NCI-H748 (cell line): ENCODE results near the gene RBM47.
"Not testable (repeated sequence)": the region's sequence is repeated elsewhere in the genome, so short reads cannot be mapped to it uniquely, and the experiment has no call there.

Experiments
- DNase-seq: peaks from one replicate; lab custom pipeline; 2025; ENCODE audit not compliant: unreplicated experiment; lab: John Stamatoyannopoulos, UW

RBM47 gene

DNA sequence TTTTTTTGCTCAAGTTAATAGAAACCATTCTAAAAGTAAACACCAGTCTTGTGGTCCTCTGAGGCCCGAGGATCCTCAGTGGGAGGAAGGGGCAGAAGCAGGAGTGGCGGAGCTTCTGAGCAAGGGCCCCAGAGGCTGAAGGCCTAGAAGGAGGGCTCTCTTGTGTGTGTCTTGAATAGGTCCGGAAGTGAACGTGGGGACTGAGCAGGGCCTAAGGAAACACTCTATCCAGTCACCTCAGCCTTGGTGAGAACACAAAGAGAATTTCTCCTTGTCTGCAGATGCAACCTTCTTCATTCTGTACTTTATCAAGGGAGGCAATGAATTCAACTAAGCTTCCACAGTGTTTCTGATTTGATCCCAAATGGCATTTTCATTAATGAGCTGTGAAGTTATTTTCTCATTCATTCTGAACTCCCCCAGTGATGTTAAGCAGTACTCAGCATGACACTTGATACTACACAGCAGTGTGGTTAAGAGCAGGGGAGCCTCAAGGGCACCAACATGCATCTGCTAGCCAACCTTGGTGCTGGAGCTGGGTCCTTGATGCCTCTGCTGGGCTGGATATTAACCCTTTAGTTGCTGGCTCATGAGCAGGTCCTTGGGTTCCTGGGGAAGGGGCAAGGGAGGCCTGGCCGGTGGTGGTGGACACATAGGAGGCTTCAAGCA, 64.7 kb downstream of the RBM47 start:
- no peak for DNase-seq

DNA sequence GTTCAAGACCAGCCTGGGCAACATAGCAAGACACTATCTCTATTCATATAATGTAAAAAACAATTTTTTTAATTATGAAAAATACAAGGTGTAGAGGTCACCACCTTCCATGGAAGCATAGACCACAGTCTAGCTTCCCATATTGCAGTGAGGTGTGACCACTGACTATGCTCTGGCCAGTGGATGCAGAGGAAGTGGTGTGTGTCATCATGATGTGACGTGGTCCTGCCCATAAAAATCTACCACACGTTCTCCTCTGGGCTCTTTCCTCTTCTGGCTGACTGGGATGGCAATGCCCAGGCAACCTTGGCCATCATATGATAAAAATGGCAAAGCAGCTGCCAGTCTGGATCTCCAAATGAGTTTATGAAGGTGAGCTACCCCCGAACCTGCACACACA, 65.7 kb downstream of the RBM47 start:
- no peak for DNase-seq

DNA sequence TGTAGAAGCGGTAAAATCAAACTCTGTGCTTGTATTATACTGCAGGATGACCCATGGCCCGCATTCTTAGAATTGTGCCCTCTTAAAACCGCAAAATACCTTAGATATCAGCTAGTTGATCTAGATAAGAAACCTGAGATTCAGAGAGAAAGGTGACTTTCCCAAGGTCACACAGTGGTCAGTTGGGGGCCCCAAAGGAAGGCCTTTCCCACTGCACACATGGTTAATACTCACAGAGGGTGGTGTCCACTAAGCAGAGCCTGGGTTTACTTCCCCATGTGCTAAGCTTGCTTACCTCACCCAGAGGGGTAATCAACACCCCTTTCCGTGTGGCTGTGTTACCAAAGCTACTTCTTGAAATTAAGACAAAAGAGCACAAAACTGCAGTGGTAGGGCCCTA, 66.3 kb downstream of the RBM47 start:
- DNase-seq = no peak

- DNase-seq = no peak
Measured at GRCh38 chr4:40562681-40563080, 67.0 kb downstream of the RBM47 start.

GRCh38 chr4:40562208-40562607, 67.5 kb downstream of the RBM47 start:
- no peak for DNase-seq

DNA sequence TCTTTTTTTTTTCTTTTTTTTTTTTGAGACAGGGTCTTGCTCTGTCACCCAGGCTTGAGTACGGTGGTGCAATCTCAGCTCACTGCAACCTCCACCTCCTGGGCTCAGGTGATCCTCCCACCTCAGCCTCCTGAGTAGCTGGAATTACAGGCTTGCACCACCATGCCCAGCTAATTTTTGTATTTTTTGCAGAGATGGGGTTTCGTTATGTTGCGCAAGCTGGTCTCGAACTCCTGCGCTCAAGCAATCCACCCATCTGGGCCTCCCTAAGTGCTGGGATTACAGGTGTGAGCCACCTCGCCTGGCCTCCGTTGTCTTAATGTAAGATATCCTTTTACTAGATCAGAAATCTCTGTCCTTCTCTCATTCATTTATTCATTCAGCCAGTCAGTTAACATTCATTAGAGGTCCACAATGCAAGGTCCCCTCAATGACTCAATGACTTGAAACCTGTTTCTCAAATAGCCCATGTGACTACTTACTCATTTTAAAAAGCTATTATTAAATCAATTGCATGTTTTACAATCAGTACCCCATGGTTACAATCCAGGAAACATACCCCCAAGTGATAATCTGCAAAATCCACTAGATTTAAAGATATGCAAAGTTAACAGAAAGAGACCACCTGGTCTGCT, 68.0 kb downstream of the RBM47 start:
- not testable (repeated sequence) for DNase-seq

DNA sequence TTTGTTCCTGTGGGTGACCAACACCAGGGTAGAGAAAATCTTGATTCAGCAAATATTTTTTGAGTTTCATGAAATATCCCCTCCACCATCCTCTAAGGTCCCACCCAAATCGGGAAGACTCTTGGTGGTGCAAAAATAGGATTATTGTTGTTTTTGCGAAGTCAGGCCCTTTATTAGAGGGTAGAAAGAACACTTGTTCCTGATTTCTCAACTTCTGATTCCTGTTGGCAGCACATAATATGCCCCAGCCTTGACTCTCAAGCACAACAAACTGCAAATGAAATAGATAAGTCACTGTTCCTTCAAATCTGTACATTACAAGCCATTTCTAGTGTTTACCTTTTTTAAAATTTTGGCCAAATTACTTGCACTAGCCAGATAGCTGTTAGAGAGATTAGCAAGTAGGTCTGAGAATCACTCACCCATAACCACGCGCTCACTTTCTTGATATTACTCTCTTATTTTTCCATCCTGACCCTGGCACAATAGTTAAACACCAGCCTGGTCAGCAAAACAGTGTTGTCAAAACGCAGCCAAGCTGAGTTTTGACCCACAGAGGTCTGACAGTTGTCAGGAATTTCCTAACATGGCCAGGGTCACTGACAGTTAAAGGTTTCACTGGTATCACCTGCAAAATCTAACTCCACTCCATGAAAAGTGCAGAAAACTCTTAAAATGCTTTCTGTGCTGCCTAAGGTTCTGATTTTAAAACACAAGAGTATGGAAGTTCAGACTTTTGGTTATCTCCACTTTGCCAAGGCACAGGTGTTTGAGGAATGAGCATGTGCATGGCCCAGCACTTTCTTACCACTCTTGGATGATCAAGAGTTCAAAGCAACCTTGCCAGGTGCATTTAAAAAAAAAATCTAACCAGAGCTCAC, 69.8 kb downstream of the RBM47 start:
- DNase-seq = no peak

- no peak for DNase-seq
Measured at GRCh38 chr4:40557736-40558135, 71.9 kb downstream of the RBM47 start.

- DNase-seq = no peak
Measured at GRCh38 chr4:40555176-40555900, 74.3 kb downstream of the RBM47 start.

- not testable (repeated sequence) for DNase-seq
Measured at GRCh38 chr4:40554641-40555040, 75.0 kb downstream of the RBM47 start.

DNA sequence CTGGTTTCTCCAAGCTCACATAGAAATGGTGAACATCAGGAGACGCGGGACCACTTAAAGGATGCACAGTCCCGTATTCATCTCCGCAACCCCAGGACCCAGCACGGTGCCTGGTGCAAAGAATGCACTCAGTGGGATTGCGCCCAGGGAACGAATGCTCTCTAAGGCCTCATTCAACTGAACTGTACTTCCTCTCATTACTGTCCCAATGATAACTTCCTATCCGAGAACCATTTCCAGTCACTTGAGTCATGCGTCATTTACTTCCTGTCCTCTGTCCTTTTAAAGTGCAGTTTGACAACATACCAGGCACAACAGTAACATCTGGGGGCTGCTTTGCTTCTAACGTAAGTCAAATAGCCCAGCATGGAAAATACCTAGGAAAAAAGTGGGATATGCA, 75.7 kb downstream of the RBM47 start:
- no peak for DNase-seq

DNA sequence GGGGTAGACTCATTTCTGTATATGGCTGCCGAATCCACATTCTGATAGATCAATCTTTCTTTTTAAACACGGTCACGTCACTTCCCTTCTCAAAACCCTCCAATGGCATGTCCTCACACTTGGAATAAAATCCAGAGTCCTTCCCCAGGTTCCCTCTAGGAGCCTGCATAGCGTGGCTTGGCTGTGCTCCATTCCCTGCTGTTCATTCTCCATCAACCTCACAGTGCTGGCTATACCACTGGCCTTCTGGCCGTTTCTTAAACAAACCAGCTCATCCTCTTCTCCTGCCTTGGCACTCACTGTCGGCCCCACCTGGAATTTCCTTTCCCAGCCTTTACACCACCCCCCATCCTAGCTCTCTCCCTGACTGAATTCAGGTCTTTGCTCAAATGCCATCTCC, 77.1 kb downstream of the RBM47 start:
- DNase-seq = no peak

DNA sequence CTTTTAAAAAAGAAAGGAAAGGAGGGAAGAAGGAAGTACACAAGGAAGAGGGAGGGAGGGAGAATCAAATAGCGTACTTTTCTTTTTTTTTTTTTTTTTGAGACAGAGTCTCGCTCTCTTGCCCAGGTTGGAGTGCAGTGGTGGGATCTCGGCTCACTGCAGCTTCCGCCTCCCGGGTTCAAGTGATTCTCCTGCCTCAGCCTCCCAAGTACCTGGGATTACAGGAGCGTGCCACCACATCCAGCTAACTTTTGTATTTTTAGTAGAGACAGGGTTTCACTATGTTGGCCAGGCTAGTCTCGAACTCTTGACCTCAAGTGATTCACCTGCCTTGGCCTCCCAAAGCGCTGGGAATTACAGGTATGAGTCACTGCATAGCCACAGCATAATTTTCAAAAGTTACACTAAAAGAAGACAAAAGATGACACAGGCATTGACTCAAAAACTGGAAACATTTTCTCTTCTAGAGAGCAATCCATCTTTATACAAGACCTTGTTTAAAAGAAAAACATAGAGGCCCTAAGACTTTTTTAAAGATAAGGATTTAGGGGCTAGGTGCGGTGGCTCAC, 78.0 kb downstream of the RBM47 start:
- DNase-seq = not testable (repeated sequence)

DNA sequence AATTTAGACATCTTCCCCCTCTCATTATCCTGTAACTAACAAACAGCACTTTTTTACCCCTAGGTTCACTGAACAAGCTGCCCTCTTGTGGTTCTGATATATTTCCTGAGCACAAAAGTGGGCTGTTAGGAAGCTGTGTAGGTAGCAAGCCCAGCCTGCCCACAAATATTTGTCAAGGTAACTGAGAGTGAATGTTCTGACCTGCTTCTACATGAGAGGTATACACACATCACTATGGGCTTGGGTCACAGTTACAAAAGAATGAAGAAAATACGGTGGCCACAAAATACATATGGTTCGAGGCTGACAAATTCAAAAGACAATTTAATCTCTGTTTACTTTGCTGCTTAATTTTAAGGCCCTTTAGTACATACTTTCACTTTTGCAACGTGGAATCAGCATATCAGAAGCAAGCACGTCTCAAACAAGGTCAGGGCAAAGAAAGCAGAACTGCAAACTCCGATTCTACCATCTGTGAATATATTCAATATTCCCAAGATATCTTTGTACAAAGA, 78.7 kb downstream of the RBM47 start:
- DNase-seq = peak; percentile 66

DNA sequence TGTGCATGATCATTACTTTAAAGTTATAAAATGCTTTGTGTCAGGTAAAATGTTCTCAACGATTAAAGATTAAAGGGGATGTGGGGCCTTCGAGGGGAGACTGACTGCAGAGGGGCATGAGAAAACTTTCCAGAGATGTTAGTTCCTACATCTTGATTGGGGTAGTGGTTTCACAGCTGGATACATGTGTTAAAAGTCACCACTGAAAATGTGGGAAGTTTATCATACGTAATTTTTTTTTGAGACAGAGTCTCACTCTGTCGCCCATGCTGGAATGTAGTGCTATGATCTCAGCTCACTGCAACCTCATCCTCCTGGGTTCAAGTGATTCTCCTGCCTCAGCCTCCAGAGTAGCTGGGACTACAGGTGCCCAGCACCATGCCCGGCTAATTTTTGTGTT, 79.5 kb downstream of the RBM47 start:
- DNase-seq = no peak

DNA sequence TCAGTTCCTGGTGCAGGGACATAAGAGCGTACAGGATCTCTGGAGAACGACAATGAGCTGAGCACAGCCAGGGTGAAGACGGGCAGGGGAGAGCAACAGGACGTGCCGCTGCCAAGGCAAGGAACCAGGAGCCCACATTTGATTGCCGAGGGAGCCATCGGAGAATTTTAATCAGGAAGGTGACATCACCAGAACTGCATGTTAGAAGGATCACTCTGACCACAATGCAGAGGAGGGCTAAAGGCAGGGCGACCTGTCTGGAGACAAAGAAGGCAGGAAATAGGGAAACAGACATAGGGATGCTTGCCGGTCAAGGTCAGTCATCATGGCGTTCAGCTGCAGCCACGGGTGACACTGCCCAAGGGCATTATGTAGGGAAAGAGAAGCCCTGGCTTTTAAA, 81.4 kb downstream of the RBM47 start:
- no peak for DNase-seq

- DNase-seq = no peak
Measured at GRCh38 chr4:40547789-40548132, 81.9 kb downstream of the RBM47 start.

GRCh38 chr4:40546969-40547788, 82.5 kb downstream of the RBM47 start:
- DNase-seq = peak; percentile 8

- DNase-seq = no peak
Measured at GRCh38 chr4:40546506-40546905, 83.2 kb downstream of the RBM47 start.

- DNase-seq = not testable (repeated sequence)
Measured at GRCh38 chr4:40545487-40545886, 84.2 kb downstream of the RBM47 start.
